Activated CD4-positive, alpha-beta T cell treated with anti-CD3 and anti-CD28 coated beads, Interleukin-2, amount 10 ng/mL, durations not matched to agents 7 days and 5 days (primary cell): ENCODE data around the gene ATG9B. TPM values are rescaled to one million over a fixed set of nuclear protein-coding genes. Genes with fewer than 3 reads are reported as not detected.
"Not testable (repeated sequence)": the region's sequence is repeated elsewhere in the genome, so short reads cannot be mapped to it uniquely, and the experiment has no call there.

Experiments
- CTCF ChIA-PET: fragments of 350-600 bp; sonication (Branson Sonifier 250); formaldehyde crosslinking; loops from one replicate; lab custom pipeline; 2021; ENCODE audit warnings: antibody characterized with exemption; lab: Charles Lee
- POLR2A ChIA-PET: fragments of 350-600 bp; sonication (Branson Sonifier 250); formaldehyde crosslinking; loops from one replicate; lab custom pipeline; 2021; ENCODE audit warnings: antibody characterized with exemption; lab: Charles Lee
- DNase-seq: peaks from one replicate; pipeline ENCODE4 v3.0.0-alpha.2; 2020
- H3K27ac Mint-ChIP-seq: one replicate; pipeline ENCODE4 v1.8.0; 2021; ENCODE audit warnings: mild to moderate bottlenecking, moderate library complexity, mixed read lengths
- H3K27me3 Mint-ChIP-seq: one replicate; pipeline ENCODE4 v1.8.0; 2021; ENCODE audit warnings: mixed read lengths
- H3K36me3 Mint-ChIP-seq: one replicate; pipeline ENCODE4 v1.8.0; 2021; ENCODE audit warnings: low read depth, mixed read lengths
- H3K4me1 Mint-ChIP-seq: one replicate; pipeline ENCODE4 v1.8.0; 2021; ENCODE audit warnings: mixed read lengths
- H3K4me3 Mint-ChIP-seq: one replicate; pipeline ENCODE4 v1.8.0; 2021; ENCODE audit warnings: mild to moderate bottlenecking, moderate library complexity, mixed read lengths
- H3K9me3 Mint-ChIP-seq: one replicate; pipeline ENCODE4 v1.8.0; 2021; ENCODE audit warnings: mixed read lengths
- total RNA-seq, 2 experiments: library from RNA; stranded (reverse); gene quantifications; one replicate each; pipeline ENCODE4 v1.2.3, GENCODE V29; 2021

ATG9B gene
- total RNA-seq, 2 experiments from 2014 or later, result 12.1 to 12.3 TPM

DNA sequence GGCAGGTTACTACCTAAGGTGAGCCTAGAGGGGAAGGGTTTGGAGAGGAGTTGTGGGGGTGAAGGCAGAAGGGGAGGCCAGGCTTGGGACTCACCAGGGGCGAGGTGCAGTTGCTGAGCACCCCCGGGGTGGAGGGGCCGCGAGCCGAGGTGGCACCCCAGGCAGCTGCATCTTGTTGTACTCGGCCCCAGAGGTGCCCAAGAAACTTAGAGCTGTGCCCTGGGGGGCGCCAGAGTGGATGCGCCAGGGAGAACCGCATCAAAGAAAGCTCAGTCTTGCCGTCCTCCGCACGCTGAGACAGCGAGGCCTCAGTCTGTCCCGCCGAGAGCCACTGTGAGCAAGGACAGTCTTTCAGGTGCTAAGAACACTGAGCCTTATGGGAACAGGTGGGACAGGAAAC is 7.4 kb downstream of the ATG9B start:
- Mint-ChIP-seq H3K4me3 (no peak overlapping the region), H3K27me3 (peaks cover 33% of the 10 kb centered on the region), H3K9me3 (no peaks in the 10 kb centered on the region), H3K4me1 (peaks cover 70% of the 10 kb centered on the region), H3K36me3 (peaks cover 21% of the 10 kb centered on the region), H3K27ac (peak overlapping the region; percentile 48)
- ChIA-PET CTCF (interaction anchor here (1.1 to 8.5 kb wide), 5 partner anchors 8 to 54 kb away, joined by 3 to 79 read pairs (median 20); partner anchors contain the start of gene ABCB8), POLR2A (no interaction called here)
- DNase-seq, result no peak

- Mint-ChIP-seq H3K9me3 (no peaks in the 10 kb centered on the region), H3K27ac (peak overlapping the region; percentile 58), H3K36me3 (peaks cover 23% of the 10 kb centered on the region), H3K4me1 (peaks cover 75% of the 10 kb centered on the region), H3K4me3 (no peak overlapping the region), H3K27me3 (peaks cover 33% of the 10 kb centered on the region)
- POLR2A ChIA-PET, result no interaction called here
- CTCF ChIA-PET, result interaction anchor here (1.1 to 8.5 kb wide), 4 partner anchors 7 to 54 kb away, joined by 3 to 79 read pairs (median 20); partner anchors contain the start of gene ABCB8
- DNase-seq, result no peak
Measured at GRCh38 chr7:151016505-151016904, 7.8 kb downstream of the ATG9B start.

DNA sequence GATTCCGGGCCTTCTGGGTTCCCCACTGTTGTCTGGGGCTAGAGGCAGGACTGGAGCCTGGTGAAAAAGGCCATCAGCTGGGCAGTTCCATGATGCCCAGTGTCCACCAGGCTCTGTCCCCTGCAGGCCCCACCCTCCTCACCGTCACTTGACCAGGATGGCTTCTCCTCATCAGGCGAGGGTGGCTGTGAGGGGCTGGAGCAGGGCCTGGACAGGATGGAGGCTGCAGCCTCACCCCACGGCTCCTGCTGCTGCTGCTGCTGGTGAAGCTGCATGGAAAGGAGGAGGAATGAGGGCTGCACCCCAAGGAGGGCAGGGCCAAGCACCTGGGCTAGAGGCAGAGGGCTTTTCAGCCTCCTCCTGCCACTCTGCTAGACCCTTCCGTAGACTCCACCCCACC is 8.3 kb downstream of the ATG9B start:
- ChIA-PET CTCF (interaction anchor here (1.1 to 4.6 kb wide), 3 partner anchors 12 to 53 kb away, joined by 3 to 35 read pairs (median 4); partner anchors contain the start of gene ABCB8), POLR2A (no interaction called here)
- H3K27ac Mint-ChIP-seq, result peak overlapping the region; percentile 58
- DNase-seq, result no peak
- no peaks in the 10 kb centered on the region for H3K9me3 Mint-ChIP-seq
- peaks cover 28% of the 10 kb centered on the region for H3K27me3 Mint-ChIP-seq
- peaks cover 25% of the 10 kb centered on the region for H3K36me3 Mint-ChIP-seq
- peaks cover 79% of the 10 kb centered on the region for H3K4me1 Mint-ChIP-seq
- no peak overlapping the region for H3K4me3 Mint-ChIP-seq

GRCh38 chr7:151014950-151015349 is 9.3 kb downstream of the ATG9B start:
- peaks cover 89% of the 10 kb centered on the region for H3K4me1 Mint-ChIP-seq
- ChIA-PET CTCF (interaction anchor here (1.0 to 2.4 kb wide), 4 partner anchors 17 to 109 kb away, joined by 3 to 11 read pairs (median 6); partner anchors contain the start of gene SLC4A2), POLR2A (no interaction called here)
- H3K27ac Mint-ChIP-seq, result peak overlapping the region; percentile 99
- H3K4me3 Mint-ChIP-seq, result peak overlapping the region; percentile 93
- peak; percentile 56 for DNase-seq
- peaks cover 19% of the 10 kb centered on the region for H3K27me3 Mint-ChIP-seq
- H3K9me3 Mint-ChIP-seq, result no peaks in the 10 kb centered on the region
- peaks cover 25% of the 10 kb centered on the region for H3K36me3 Mint-ChIP-seq

GRCh38 chr7:151013733-151014497 is 10.4 kb downstream of the ATG9B start:
- Mint-ChIP-seq H3K4me1 (peaks cover 88% of the 10 kb centered on the region), H3K27ac (peak overlapping the region; percentile 99), H3K36me3 (peaks cover 25% of the 10 kb centered on the region), H3K4me3 (peak overlapping the region; percentile 93), H3K9me3 (no peaks in the 10 kb centered on the region), H3K27me3 (peaks cover 11% of the 10 kb centered on the region)
- CTCF ChIA-PET, result interaction anchor here (0.6 to 2.7 kb wide), 16 partner anchors 8 to 508 kb away, joined by 3 to 11 read pairs (median 3); partner anchors contain the start of genes ABCB8, ABCF2, ATG9B and SLC4A2
- POLR2A ChIA-PET, result no interaction called here
- DNase-seq, result peak; percentile 96

- peaks cover 90% of the 10 kb centered on the region for H3K4me1 Mint-ChIP-seq
- DNase-seq, result no peak
- CTCF ChIA-PET, result interaction anchor here (0.6 to 2.7 kb wide), 13 partner anchors 9 to 214 kb away, joined by 3 to 11 read pairs (median 3); partner anchors contain the start of genes ABCB8, ABCF2, ATG9B and SLC4A2
- peak overlapping the region; percentile 93 for H3K4me3 Mint-ChIP-seq
- H3K27me3 Mint-ChIP-seq, result peaks cover 7% of the 10 kb centered on the region
- POLR2A ChIA-PET, result no interaction called here
- peak overlapping the region; percentile 99 for H3K27ac Mint-ChIP-seq
- H3K9me3 Mint-ChIP-seq, result no peaks in the 10 kb centered on the region
- H3K36me3 Mint-ChIP-seq, result peaks cover 25% of the 10 kb centered on the region
Measured at GRCh38 chr7:151013356-151013732, 10.9 kb downstream of the ATG9B start.

GRCh38 chr7:151012911-151013347 is 11.4 kb downstream of the ATG9B start:
- H3K27ac Mint-ChIP-seq, result peak overlapping the region; percentile 92
- H3K9me3 Mint-ChIP-seq, result no peaks in the 10 kb centered on the region
- DNase-seq, result no peak
- ChIA-PET POLR2A (no interaction called here), CTCF (interaction anchor here (0.8 to 6.1 kb wide), 9 partner anchors 15 to 77 kb away, joined by 3 to 28 read pairs (median 5); partner anchors contain the start of genes ABCB8 and SLC4A2)
- H3K4me3 Mint-ChIP-seq, result peak overlapping the region; percentile 57
- peaks cover 27% of the 10 kb centered on the region for H3K36me3 Mint-ChIP-seq
- H3K27me3 Mint-ChIP-seq, result peaks cover 3% of the 10 kb centered on the region
- H3K4me1 Mint-ChIP-seq, result peaks cover 90% of the 10 kb centered on the region

DNA sequence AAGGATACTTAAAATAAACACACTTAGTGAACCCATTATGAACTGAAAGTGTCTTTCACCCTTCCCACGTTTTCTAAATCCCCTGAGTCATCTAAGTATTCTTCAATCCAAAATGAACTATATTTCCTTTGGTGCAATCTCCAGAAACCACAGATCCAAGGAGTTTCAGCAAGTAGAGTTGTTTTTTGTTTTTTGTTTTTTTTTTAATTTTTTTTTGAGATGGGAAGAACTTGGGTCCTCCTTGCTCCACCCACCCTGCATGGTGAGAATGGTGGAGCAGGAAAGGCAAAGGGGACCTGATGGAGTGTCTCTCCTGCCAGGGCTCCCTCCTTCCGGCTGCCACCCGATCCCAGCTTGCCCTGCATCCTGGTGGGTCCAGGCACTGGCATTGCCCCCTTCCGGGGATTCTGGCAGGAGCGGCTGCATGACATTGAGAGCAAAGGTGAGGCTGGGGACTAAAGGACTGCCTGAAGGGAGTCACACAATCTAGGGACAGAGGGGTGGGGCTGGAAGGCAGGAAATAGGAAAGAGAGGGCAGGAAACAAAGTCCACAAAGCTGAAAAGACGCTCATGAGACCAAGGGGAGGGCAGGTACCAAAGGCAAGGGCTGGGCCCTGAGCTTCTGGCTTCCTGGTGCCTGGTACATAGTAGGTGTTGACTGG is 12.1 kb downstream of the ATG9B start:
- ChIA-PET POLR2A (no interaction called here), CTCF (interaction anchor here (0.7 to 6.3 kb wide), 8 partner anchors 8 to 100 kb away, joined by 3 to 79 read pairs (median 4); partner anchors contain the start of genes ABCB8 and ATG9B)
- Mint-ChIP-seq H3K4me3 (peak overlapping the region; percentile 62), H3K4me1 (peaks cover 90% of the 10 kb centered on the region), H3K9me3 (no peaks in the 10 kb centered on the region), H3K27ac (peak overlapping the region; percentile 92), H3K36me3 (peaks cover 28% of the 10 kb centered on the region), H3K27me3 (no peaks in the 10 kb centered on the region)
- DNase-seq, result no peak

GRCh38 chr7:151011616-151012015 is 12.7 kb downstream of the ATG9B start:
- H3K4me3 Mint-ChIP-seq, result peak overlapping the region; percentile 62
- CTCF ChIA-PET, result interaction anchor here (1.0 to 6.3 kb wide), 6 partner anchors 9 to 112 kb away, joined by 3 to 79 read pairs (median 8); partner anchors contain the start of genes ABCB8 and ATG9B

GRCh38 chr7:151011097-151011409 is 13.2 kb downstream of the ATG9B start:
- peak overlapping the region; percentile 94 for H3K27ac Mint-ChIP-seq
- CTCF ChIA-PET, result interaction anchor here (0.6 to 6.3 kb wide), 11 partner anchors 9 to 116 kb away, joined by 3 to 79 read pairs (median 3); partner anchors contain the start of genes ABCB8 and ATG9B
- no peaks in the 10 kb centered on the region for H3K27me3 Mint-ChIP-seq
- POLR2A ChIA-PET, result interaction anchor here (0.7 to 1.4 kb wide), 2 partner anchors 70 to 1387 kb away, joined by 3 to 4 read pairs; partner anchors contain the start of gene FASTK
- H3K4me1 Mint-ChIP-seq, result peaks cover 85% of the 10 kb centered on the region
- peak overlapping the region; percentile 70 for H3K4me3 Mint-ChIP-seq
- H3K9me3 Mint-ChIP-seq, result no peaks in the 10 kb centered on the region
- peaks cover 28% of the 10 kb centered on the region for H3K36me3 Mint-ChIP-seq
- no peak for DNase-seq

More at GRCh38 chr7:151011616-151012015, 12.7 kb downstream of the ATG9B start:
- peak overlapping the region; percentile 92 for H3K27ac Mint-ChIP-seq
- H3K9me3 Mint-ChIP-seq, H3K27me3 Mint-ChIP-seq, POLR2A ChIA-PET, DNase-seq: not testable (repeated sequence)
- H3K36me3 Mint-ChIP-seq, result peaks cover 28% of the 10 kb centered on the region
- peaks cover 86% of the 10 kb centered on the region for H3K4me1 Mint-ChIP-seq

- ChIA-PET POLR2A (interaction anchor here (0.7 to 1.4 kb wide), 2 partner anchors 70 to 1387 kb away, joined by 3 to 4 read pairs; partner anchors contain the start of gene FASTK), CTCF (interaction anchor here (0.6 to 6.3 kb wide), 14 partner anchors 10 to 116 kb away, joined by 3 to 79 read pairs (median 4); partner anchors contain the start of genes ABCB8 and ATG9B)
- no peaks in the 10 kb centered on the region for H3K9me3 Mint-ChIP-seq
- DNase-seq, result peak; percentile 57
- peak overlapping the region; percentile 94 for H3K27ac Mint-ChIP-seq
- peaks cover 80% of the 10 kb centered on the region for H3K4me1 Mint-ChIP-seq
- peaks cover 28% of the 10 kb centered on the region for H3K36me3 Mint-ChIP-seq
- no peaks in the 10 kb centered on the region for H3K27me3 Mint-ChIP-seq
- peak overlapping the region; percentile 70 for H3K4me3 Mint-ChIP-seq
Measured at GRCh38 chr7:151010307-151011096, 13.8 kb downstream of the ATG9B start.
